Neuronal stem cell (in vitro differentiated cells): Measurements from ENCODE around the gene PCDHB4.
A peak's percentile ranks its signal among the peaks of the same experiment; 100 is the strongest.
"Not testable (repeated sequence)": the region's sequence is repeated elsewhere in the genome, so short reads cannot be mapped to it uniquely, and the experiment has no call there.

Experiments used
- DNase-seq: peaks from one replicate; pipeline ENCODE4 v3.0.0-alpha.2; 2013; ENCODE audit warnings: low spot score
- H2AFZ ChIP-seq: one replicate; pipeline ENCODE4 v1.6.1; 2013; ENCODE audit warnings: mild to moderate bottlenecking, low read length, inconsistent platforms
- H2AK5ac ChIP-seq: 2 replicates; pipeline ENCODE4 v1.6.1; 2013; ENCODE audit warnings: low read depth, mild to moderate bottlenecking, inconsistent platforms, low read length, moderate library complexity, mixed read lengths
- H2BK120ac ChIP-seq: 2 replicates; pipeline ENCODE4 v1.6.1; 2013; ENCODE audit warnings: low read depth, mild to moderate bottlenecking, inconsistent platforms, low read length, moderate library complexity, mixed read lengths
- H2BK12ac ChIP-seq: one replicate; pipeline ENCODE4 v1.6.1; 2013; ENCODE audit warnings: low read length, inconsistent platforms
- H2BK15ac ChIP-seq: 2 replicates; pipeline ENCODE4 v1.6.1; 2013; ENCODE audit warnings: mild to moderate bottlenecking, low read length, inconsistent platforms, mixed read lengths
- H2BK5ac ChIP-seq: one replicate; pipeline ENCODE4 v1.6.1; 2013; ENCODE audit warnings: inconsistent platforms, mild to moderate bottlenecking, low read length, moderate library complexity
- H3K14ac ChIP-seq: one replicate; pipeline ENCODE4 v1.6.1; 2013; ENCODE audit warnings: low read length, inconsistent platforms
- H3K18ac ChIP-seq: 2 replicates; pipeline ENCODE4 v1.6.1; 2013; ENCODE audit warnings: low read length, inconsistent platforms
- H3K23ac ChIP-seq: 2 replicates; pipeline ENCODE4 v1.6.1; 2013; ENCODE audit warnings: low read depth, mild to moderate bottlenecking, mixed read lengths, low read length, inconsistent platforms; ENCODE audit not compliant: poor library complexity
- H3K27ac ChIP-seq: replicated peaks from 3 replicates; pipeline ENCODE4 v1.5.1; 2013; ENCODE audit warnings: low read length, inconsistent platforms
- H3K27me3 ChIP-seq, 3 experiments: 2 replicates each; pipeline ENCODE4 v1.6.1; 2013; ENCODE audit warnings: low read length in 3 of 3, mild to moderate bottlenecking in 2 of 3, inconsistent platforms in 1 of 3, low read depth in 1 of 3, mixed read lengths in 1 of 3, moderate library complexity in 1 of 3; ENCODE audit not compliant: control insufficient read depth in 3 of 3, insufficient read depth in 3 of 3
- H3K36me3 ChIP-seq, 2 donors: replicated peaks in 1 of 2; 2 replicates each; pipeline ENCODE4 v1.6.1; 2013; ENCODE audit warnings: low read length in 2 of 2; ENCODE audit not compliant: control insufficient read depth in 2 of 2, insufficient read depth in 2 of 2
- H3K4ac ChIP-seq: 2 replicates; pipeline ENCODE4 v1.6.1; 2013; ENCODE audit warnings: inconsistent platforms, mild to moderate bottlenecking, low read length, moderate library complexity
- H3K4me1 ChIP-seq, 2 donors: 1 replicate in 1 of 2; 2 replicates in 1 of 2; pipeline ENCODE4 v1.6.1; 2013; ENCODE audit warnings: low read length in 2 of 2, low read depth in 1 of 2; ENCODE audit not compliant: control insufficient read depth in 2 of 2, insufficient read depth in 1 of 2
- H3K4me2 ChIP-seq: one replicate; pipeline ENCODE4 v1.6.1; 2013; ENCODE audit warnings: mild to moderate bottlenecking, low read length, inconsistent platforms; ENCODE audit not compliant: insufficient read depth, poor library complexity, severe bottlenecking
- H3K4me3 ChIP-seq, 2 donors: 2 replicates each; pipeline ENCODE4 v1.5.1; 2013; ENCODE audit warnings: low read length in 2 of 2, mild to moderate bottlenecking in 2 of 2, inconsistent platforms in 1 of 2, moderate library complexity in 1 of 2
- H3K79me1 ChIP-seq: one replicate; pipeline ENCODE4 v1.6.1; 2013; ENCODE audit warnings: low read depth, mild to moderate bottlenecking, inconsistent platforms, low read length, moderate library complexity
- H3K9ac ChIP-seq: one replicate; pipeline ENCODE4 v1.6.1; 2013; ENCODE audit warnings: mild to moderate bottlenecking, low read depth, low read length, inconsistent platforms; ENCODE audit not compliant: poor library complexity
- H3K9me3 ChIP-seq, 2 donors: replicated peaks in 1 of 2; 2 replicates each; pipeline versions ENCODE3 to v1.6.1; 2013; ENCODE audit warnings: low read length in 2 of 2, mild to moderate bottlenecking in 2 of 2, inconsistent platforms in 1 of 2, low read depth in 1 of 2, mixed read lengths in 1 of 2, moderate library complexity in 1 of 2; ENCODE audit not compliant: control insufficient read depth in 2 of 2, insufficient read depth in 1 of 2
- H4K8ac ChIP-seq: one replicate; pipeline ENCODE4 v1.6.1; 2013; ENCODE audit warnings: low read depth, mild to moderate bottlenecking, inconsistent platforms, low read length, moderate library complexity
- H4K91ac ChIP-seq: one replicate; pipeline ENCODE4 v1.6.1; 2013; ENCODE audit warnings: low read length, low read depth, mild to moderate bottlenecking, inconsistent platforms; ENCODE audit not compliant: poor library complexity
- WGBS, 2 donors: extraction: QIAGEN DNeasy Blood & Tissue Kit; methylation state at CpG; one replicate each; pipeline ENCODE4 v1.1.7; 2013; ENCODE audit warnings: missing lambda C conversion rate in 2 of 2, mixed read lengths in 1 of 2; ENCODE audit not compliant: insufficient read length in 2 of 2, insufficient replicate concordance in 1 of 2; ENCODE audit errors: extremely low coverage in 2 of 2; 5-methylcytosine and 5-hydroxymethylcytosine counted together

The PCDHB4 gene

DNA sequence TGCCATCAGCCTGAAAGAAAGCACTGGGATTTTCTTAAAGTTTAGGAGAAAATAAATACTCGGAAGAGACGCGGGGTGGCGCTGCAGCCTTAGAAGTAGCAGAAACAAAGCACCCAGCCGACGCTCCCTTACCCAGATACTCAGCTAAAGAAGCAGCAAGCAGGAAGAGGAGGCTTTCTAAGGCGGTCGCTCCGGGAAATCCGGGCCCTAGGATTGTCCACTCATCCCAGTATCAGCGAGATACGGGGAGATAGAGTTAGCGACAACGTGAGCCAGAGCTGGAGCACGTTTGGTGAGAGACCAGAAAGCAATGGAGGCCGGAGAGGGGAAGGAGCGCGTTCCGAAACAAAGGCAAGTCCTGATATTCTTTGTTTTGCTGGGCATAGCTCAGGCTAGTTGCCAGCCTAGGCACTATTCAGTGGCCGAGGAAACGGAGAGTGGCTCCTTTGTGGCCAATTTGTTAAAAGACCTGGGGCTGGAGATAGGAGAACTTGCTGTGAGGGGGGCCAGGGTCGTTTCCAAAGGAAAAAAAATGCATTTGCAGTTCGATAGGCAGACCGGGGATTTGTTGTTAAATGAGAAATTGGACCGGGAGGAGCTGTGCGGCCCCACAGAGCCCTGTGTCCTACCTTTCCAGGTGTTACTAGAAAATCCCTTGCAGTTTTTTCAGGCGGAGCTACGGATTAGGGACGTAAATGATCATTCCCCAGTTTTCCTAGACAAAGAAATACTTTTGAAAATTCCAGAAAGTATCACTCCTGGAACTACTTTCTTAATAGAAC, 26.9 kb upstream of the PCDHB4 start, which contains the start of gene PCDHB2:
PCDHB2 (plus strand) TSS at position 135 of the 782 bp plus-strand sequence; CDS start at position 311, 176 bp downstream.
- WGBS, 2 donors: no CpG with 5 or more reads among the region's 29 CpGs

DNA sequence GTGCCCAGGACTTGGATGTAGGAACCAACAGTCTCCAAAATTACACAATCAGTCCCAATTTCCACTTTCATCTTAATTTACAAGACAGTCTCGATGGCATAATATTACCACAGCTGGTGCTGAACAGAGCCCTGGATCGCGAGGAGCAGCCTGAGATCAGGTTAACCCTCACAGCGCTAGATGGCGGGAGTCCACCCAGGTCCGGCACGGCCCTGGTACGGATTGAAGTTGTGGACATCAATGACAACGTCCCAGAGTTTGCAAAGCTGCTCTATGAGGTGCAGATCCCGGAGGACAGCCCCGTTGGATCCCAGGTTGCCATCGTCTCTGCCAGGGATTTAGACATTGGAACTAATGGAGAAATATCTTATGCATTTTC, 26.4 kb upstream of the PCDHB4 start:
- no peaks in the 10 kb centered on the region for H3K4me1 ChIP-seq
- peak overlapping the region; percentile 91 for H2AFZ ChIP-seq
- no peak overlapping the region for H2BK5ac ChIP-seq
- no peak overlapping the region for H2BK15ac ChIP-seq
- H3K4ac ChIP-seq: no peak overlapping the region
- H3K79me1 ChIP-seq: no peaks in the 10 kb centered on the region
- no peak overlapping the region for H2AK5ac ChIP-seq
- no peak overlapping the region for H3K23ac ChIP-seq
- H3K27me3 ChIP-seq: no peaks in the 10 kb centered on the region
- H4K91ac ChIP-seq: no peak overlapping the region
- H3K4me3 ChIP-seq: peak overlapping the region; percentile 84 to 89
- no peak overlapping the region for H3K18ac ChIP-seq
- peaks cover 7 to 41% of the 10 kb centered on the region in 2 donors for H3K36me3 ChIP-seq
- H3K4me2 ChIP-seq: peak overlapping the region; percentile 27
- peak overlapping the region; percentile 33 for H4K8ac ChIP-seq
- no peak overlapping the region for H2BK120ac ChIP-seq
- no CpG with 5 or more reads among the region's 12 CpGs for WGBS, 2 donors
- peaks cover 13 to 48% of the 10 kb centered on the region in 2 donors for H3K9me3 ChIP-seq
- no peak overlapping the region for H3K9ac ChIP-seq
- H2BK12ac ChIP-seq: no peak overlapping the region
- no peak overlapping the region for H3K14ac ChIP-seq
- no peak overlapping the region for H3K27ac ChIP-seq
- no peak for DNase-seq

More for the DNA sequence above, 26.9 kb upstream of the PCDHB4 start, which contains the start of gene PCDHB2:
- Histone ChIP-seq H3K4me2 (peak within 1 kb of the TSS; percentile 49), H2BK12ac (no peak within 1 kb of the TSS), H3K4ac (no peak within 1 kb of the TSS), H2BK15ac (no peak within 1 kb of the TSS), H3K9ac (peak within 1 kb of the TSS; percentile 79), H3K18ac (peak within 1 kb of the TSS; percentile 90), H2AK5ac (no peak within 1 kb of the TSS), H2BK5ac (peak within 1 kb of the TSS; percentile 85), H3K9me3 (peaks cover 12 to 43% of the 10 kb centered on the region in 2 donors), H3K23ac (peak within 1 kb of the TSS; percentile 16), H3K27ac (peak within 1 kb of the TSS; percentile 57), H3K14ac (peak within 1 kb of the TSS; percentile 1), H3K79me1 (no peaks in the 10 kb centered on the region), H2BK120ac (no peak within 1 kb of the TSS), H2AFZ (peak within 1 kb of the TSS; percentile 91), H3K4me1 (no peaks in the 10 kb centered on the region), H4K91ac (no peak within 1 kb of the TSS), H4K8ac (peak within 1 kb of the TSS; percentile 33), H3K4me3 (peak within 1 kb of the TSS; percentile 84 to 89), H3K36me3 (peaks cover 6 to 35% of the 10 kb centered on the region in 2 donors), H3K27me3 (no peaks in the 10 kb centered on the region)
- DNase-seq: peak; percentile 80

DNA sequence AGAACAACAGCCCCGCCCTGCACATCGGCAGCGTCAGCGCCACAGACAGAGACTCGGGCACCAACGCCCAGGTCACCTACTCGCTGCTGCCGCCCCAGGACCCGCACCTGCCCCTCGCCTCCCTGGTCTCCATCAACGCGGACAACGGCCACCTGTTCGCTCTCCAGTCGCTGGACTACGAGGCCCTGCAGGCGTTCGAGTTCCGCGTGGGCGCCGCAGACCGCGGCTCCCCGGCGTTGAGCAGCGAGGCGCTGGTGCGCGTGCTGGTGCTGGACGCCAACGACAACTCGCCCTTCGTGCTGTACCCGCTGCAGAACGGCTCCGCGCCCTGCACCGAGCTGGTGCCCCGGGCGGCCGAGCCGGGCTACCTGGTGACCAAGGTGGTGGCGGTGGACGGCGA, 25.4 kb upstream of the PCDHB4 start:
- H3K27ac ChIP-seq, DNase-seq, H2BK15ac ChIP-seq, H3K4me1 ChIP-seq, H3K27me3 ChIP-seq, H3K4ac ChIP-seq, H3K4me2 ChIP-seq, H3K23ac ChIP-seq, H3K79me1 ChIP-seq, H4K8ac ChIP-seq, H2AK5ac ChIP-seq, H3K4me3 ChIP-seq, H3K18ac ChIP-seq, H3K9ac ChIP-seq, H2AFZ ChIP-seq, H2BK12ac ChIP-seq, H2BK5ac ChIP-seq, H4K91ac ChIP-seq, H3K14ac ChIP-seq, H2BK120ac ChIP-seq: not testable (repeated sequence)
- no CpG with 5 or more reads among the region's 46 CpGs for WGBS, 2 donors
- H3K36me3 ChIP-seq: peaks cover 16 to 50% of the 10 kb centered on the region in 2 donors
- peaks cover 23 to 58% of the 10 kb centered on the region in 2 donors for H3K9me3 ChIP-seq

DNA sequence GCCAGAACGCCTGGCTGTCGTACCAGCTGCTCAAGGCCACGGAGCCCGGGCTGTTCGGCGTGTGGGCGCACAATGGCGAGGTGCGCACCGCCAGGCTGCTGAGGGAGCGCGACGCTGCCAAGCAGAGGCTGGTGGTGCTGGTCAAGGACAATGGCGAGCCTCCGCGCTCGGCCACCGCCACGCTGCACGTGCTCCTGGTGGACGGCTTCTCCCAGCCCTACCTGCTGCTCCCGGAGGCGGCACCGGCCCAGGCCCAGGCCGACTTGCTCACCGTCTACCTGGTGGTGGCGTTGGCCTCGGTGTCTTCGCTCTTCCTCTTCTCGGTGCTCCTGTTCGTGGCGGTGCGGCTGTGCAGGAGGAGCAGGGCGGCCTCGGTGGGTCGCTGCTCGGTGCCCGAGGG, 25.0 kb upstream of the PCDHB4 start:
- peaks cover 27 to 62% of the 10 kb centered on the region in 2 donors for H3K9me3 ChIP-seq
- H2BK15ac ChIP-seq, H3K27me3 ChIP-seq, H2BK12ac ChIP-seq, DNase-seq, H3K4me3 ChIP-seq, H3K23ac ChIP-seq, H3K18ac ChIP-seq, H2AFZ ChIP-seq, H2BK120ac ChIP-seq, H3K27ac ChIP-seq, H3K4ac ChIP-seq, H2BK5ac ChIP-seq, H3K4me2 ChIP-seq, H3K79me1 ChIP-seq, H2AK5ac ChIP-seq, H3K4me1 ChIP-seq, H3K14ac ChIP-seq, H4K91ac ChIP-seq, H3K9ac ChIP-seq, H4K8ac ChIP-seq: not testable (repeated sequence)
- peaks cover 19 to 54% of the 10 kb centered on the region in 2 donors for H3K36me3 ChIP-seq
- no CpG with 5 or more reads among the region's 38 CpGs for WGBS, 2 donors
